GM12864 (cell line): ENCODE results near the gene CPNE5.
A peak's percentile ranks its signal among the peaks of the same experiment; 100 is the strongest.

ENCODE experiments used
- DNase-seq: peaks from one replicate; pipeline ENCODE4 v3.0.0-alpha.2; 2011; ENCODE audit warnings: low read depth
- H3K4me3 ChIP-seq: 2 replicates; pipeline ENCODE4 v1.5.1; 2011; ENCODE audit warnings: mild to moderate bottlenecking, low read depth, low read length, control low read depth
- TF ChIP-seq, protein P1 (sequence below): IDR thresholded peaks from 2 replicates; pipeline ENCODE4 v1.5.1; 2011; ENCODE audit warnings: low read depth, mild to moderate bottlenecking, moderate library complexity, low read length, control low read depth, inconsistent platforms; ENCODE audit errors: missing control alignments

CPNE5 gene

DNA sequence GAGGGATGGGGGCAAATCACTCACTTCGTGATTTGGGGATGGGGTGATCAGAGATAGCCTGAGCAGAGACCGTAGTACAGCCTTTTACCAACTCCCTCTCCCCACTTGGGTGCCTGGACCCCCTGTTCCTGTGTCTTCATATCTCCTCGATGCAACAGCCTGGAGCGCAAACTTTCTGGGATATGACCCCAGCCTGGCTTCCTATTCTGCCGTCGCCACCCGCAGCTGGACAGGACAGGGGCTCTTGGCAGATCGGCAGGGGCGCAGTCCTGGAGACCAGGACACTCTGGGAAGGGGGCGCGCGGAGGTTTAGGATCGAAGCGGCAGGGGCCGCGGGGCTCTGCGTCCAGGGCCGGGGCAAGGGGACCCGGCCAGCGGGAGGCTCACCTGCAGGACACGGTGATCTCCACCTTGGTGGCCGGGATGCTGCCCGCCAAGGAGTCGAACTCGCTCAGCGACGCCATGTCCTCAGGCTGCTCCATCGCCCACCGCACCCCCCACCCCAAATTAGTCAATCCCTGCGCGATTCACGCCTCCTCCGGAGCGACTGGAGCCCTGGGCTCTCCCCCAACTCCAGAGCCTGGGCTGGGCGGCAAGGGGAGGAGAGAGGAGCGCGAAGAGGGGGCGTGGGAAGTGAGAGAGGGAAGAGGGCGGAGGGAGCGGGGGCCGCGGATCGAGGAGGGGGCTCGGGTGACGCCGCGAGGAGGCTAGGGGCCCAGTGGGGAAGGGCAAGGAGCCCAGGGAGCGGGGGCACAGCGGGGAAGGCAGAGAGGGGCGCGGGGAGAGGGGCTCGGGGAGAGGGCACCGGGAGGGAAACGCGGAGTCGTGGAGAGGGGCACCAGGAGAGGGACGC is at the start of gene CPNE5:
Gene CPNE5 (minus strand): TSS at position 549 of the 853 bp plus-strand sequence. CDS start 67 bp downstream, at position 482.
- TF ChIP-seq, protein P1, sequence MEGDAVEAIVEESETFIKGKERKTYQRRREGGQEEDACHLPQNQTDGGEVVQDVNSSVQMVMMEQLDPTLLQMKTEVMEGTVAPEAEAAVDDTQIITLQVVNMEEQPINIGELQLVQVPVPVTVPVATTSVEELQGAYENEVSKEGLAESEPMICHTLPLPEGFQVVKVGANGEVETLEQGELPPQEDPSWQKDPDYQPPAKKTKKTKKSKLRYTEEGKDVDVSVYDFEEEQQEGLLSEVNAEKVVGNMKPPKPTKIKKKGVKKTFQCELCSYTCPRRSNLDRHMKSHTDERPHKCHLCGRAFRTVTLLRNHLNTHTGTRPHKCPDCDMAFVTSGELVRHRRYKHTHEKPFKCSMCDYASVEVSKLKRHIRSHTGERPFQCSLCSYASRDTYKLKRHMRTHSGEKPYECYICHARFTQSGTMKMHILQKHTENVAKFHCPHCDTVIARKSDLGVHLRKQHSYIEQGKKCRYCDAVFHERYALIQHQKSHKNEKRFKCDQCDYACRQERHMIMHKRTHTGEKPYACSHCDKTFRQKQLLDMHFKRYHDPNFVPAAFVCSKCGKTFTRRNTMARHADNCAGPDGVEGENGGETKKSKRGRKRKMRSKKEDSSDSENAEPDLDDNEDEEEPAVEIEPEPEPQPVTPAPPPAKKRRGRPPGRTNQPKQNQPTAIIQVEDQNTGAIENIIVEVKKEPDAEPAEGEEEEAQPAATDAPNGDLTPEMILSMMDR = no peak
- no peak within 1 kb of the TSS for H3K4me3 ChIP-seq
- no peak for DNase-seq

DNA sequence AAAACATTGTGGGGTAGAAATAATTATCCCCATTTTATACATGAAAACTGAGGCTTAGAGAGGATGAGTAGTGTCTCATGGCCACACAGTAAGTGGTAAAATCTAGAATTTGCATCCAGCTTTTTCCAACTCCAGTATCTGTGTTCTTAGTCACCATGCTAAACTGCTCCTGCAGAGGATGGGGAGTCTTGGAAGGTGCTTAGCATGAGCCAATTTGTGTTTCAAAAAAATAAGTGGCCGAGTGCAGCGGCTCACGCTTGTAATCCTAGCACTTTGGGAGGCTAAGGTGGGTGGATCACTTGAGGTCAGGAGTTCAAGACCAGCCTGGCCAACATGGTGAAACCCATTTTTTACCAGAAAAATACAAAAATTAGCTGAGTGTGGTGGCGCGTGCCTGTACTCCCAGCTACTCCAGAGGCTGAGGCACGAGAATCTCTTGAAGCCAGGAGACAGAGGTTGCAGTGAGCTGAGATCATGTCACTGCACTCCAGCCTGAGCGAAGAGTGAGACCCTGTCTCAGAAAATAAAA is 48.9 kb upstream of the CPNE5 start:
- H3K4me3 ChIP-seq = no peak overlapping the region
- no peak for DNase-seq
- TF ChIP-seq, protein P1 = no peak

DNA sequence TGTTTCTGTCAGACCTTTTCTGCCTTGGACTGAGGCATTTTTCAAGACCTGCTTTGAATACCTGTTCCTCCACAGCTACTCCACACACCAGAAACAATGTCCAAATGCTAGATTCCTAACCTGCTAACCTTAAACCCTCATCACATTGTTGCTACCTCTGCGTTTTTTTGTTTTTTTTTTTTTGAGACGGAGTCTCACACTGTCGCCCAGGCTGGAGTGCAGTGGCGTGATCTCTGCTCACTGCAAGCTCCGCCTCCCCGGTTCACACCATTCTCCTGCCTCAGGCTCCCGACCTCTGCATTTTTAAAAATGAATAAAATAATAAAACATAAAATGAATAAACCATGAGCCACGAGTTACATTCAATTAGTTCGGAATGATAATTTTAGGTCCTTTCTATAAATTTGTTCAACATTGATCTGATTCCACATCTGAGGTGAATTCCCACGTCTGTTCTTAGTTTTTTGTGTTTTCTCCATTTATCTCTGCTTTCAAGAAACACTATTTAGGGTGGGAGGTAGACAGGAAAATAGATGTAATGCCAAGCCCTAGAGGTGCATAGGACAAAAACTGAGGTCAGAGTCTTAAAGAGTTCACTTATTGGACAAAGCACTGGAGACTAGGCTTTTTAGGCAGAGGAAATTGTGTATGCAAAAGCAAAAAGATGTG is 47.8 kb upstream of the CPNE5 start:
- TF ChIP-seq, protein P1 = no peak
- DNase-seq = no peak
- peak overlapping the region; percentile 70 for H3K4me3 ChIP-seq

DNA sequence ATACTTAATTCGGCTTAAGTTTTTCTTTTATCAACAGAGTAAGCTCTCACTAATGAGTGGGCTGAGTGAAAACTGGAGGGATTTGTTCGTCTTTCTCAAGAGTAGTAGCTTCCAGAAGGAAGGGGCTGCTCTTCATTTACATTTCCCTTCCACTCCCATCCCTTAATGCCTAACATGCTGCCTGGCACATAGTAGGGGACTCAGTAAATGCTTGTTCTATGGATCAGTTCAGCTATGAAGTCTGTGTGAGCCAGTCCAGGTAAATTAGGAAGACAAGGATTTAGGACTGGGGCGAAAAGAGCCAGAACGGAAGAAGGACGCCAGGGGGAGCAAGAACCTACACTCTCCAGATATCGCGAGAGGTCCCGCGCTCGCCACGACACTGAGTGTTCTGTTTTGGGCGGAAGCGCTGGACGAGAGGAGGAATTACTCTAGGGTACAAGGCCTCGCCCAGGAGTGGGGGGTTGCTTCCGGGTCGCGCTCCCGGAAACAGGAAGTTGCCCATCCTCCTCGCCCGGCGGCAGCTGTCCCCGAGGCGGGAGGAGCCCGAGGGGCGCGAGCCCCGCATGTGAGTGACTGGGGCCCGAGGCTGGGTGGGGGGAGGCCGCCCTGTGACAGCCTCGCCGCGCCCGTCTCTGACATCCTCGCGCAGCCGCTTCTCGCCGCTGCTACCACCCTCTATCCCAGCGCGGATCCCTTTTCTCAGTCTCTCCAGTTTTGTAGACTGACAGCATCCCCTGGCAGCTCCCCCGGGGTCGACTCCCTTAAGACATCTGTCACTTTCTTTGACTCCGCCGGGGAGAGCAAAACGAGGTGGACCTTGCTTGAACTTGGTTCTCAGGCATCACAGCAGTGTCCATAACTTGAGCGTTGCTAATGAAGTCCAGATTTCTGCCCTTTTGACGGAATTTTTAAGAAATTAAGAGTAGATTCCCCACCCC is 46.5 kb upstream of the CPNE5 start, which contains the start of gene C6orf89:
Gene C6orf89 (plus strand): TSS at position 492 of the 941 bp plus-strand sequence. CDS start 13,493 bp downstream, outside the sequence.
- H3K4me3 ChIP-seq = peak within 1 kb of the TSS; percentile 70
- TF ChIP-seq, protein P1 = peak; percentile 84
- peak; percentile 97 for DNase-seq

DNA sequence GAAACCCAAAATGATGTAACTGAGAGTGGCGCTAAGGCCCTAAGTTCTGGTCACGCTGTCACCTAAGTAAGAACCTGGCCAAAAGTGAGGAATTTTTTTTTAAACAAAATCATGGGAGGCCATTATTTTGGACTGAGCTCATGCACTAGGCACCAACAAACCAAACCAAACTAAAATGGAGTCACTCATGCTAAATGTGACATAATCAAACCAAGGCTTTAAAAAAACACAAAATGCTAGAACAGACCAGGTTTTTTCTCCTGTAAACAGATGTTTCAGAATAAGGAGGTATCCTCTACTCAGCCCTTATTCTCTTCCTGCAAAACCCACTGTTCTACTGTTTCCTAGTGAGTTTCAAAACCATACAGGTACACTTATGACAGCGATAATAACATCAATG is 45.4 kb upstream of the CPNE5 start:
- no peak overlapping the region for H3K4me3 ChIP-seq
- TF ChIP-seq, protein P1 = no peak
- DNase-seq = no peak

DNA sequence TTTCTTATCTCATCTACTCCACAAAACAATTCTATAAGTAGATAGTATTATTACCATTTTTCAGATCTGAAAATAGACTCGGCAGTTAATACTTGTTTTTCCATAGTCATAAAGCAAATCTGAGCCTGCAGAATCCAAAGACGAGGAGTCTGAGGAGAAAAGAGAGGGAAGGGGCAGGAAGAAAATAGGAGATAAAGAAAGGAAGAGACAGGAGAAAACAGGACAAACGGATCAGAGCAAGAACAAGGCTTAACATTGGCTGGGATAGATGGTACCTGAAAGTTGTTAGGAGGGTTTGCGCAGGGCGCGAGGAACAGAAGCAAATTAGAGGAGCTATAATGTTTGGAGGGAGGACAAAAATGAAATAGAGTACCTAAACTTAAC is 36.0 kb upstream of the CPNE5 start:
- peak overlapping the region; percentile 87 for H3K4me3 ChIP-seq
- TF ChIP-seq, protein P1 = no peak
- DNase-seq = no peak
